Measurements from ENCODE around the gene CYP26C1.

The CYP26C1 gene

DNA sequence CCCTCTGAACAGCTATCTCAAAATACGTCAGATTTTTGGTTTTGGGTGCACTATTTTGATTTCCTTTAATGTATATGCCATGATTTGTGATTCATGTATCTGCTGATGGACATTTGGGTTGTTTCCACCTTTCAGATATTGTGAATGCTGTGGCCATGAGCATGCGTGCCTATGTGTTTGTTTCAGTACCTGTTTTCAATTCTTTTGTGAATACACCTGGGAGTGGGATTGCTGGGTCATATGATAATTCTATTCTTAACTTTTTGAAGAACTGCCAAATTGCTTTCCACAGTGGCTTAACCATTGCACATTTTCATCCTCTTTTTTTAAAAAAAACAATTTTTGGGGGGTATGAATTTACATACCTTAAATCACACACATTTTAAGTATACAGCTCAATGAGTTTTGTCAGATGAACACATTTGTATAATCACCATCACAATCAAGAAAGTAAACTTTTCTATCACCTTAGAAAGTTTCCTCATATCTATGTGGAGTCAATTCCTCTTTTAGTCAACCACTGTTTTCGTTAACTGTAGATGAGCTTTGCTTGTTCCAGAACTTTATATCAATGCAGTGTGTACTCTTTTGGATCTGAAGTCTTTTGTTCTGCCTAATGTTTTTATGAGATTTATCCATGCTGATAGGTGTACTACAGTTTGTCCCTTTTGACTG is 50.0 kb downstream of the CYP26C1 start:
- DNase-seq, result no peak
- POLR2A ChIA-PET, result no interaction called here
- CTCF ChIA-PET, result interaction anchor here (1.0 to 1.4 kb wide), 2 partner anchors 180 to 247 kb away, joined by 3 read pairs; no protein-coding TSS in a partner anchor

GRCh38 chr10:93113042-93113441 is 52.4 kb downstream of the CYP26C1 start:
- Histone ChIP-seq H3K27ac (ENCODE audit: insufficient read depth in 1 of 2, low read depth in 1 of 2, low read length in 2 of 2, poor library complexity in 1 of 2, severe bottlenecking in 2 of 2) (no peak overlapping the region), H3K36me3 (ENCODE audit: control insufficient read depth in 4 of 4, insufficient read depth in 4 of 4, low read length in 3 of 4) (no peaks in the 10 kb centered on the region), H3K27me3 (replicated peaks in 2 of 5; ENCODE audit: control insufficient read depth in 4 of 5, insufficient read depth in 5 of 5, low read length in 4 of 5) (peaks cover 0 to 8% (median 0%) of the 10 kb centered on the region in 5 experiments), H3K9me3 (ENCODE audit: control extremely low read depth in 1 of 5, control insufficient read depth in 4 of 5, insufficient read depth in 2 of 5, low read depth in 1 of 5, low read length in 4 of 5) (no peaks in the 10 kb centered on the region), H3K4me1 (ENCODE audit: control extremely low read depth in 1 of 4, control insufficient read depth in 4 of 4, insufficient read depth in 4 of 4, low read length in 3 of 4) (peaks cover 0 to 8% (median 6%) of the 10 kb centered on the region in 4 experiments), H3K4me3 (ENCODE audit: control insufficient read depth in 1 of 7, extremely low read depth in 1 of 7, insufficient read depth in 4 of 7, low read depth in 2 of 7, low read length in 6 of 7) (no peak overlapping the region)
- 89% methylated on average over 1 of the region's 2 CpGs for WGBS (ENCODE audit: insufficient coverage)
- POLR2A ChIA-PET, result no interaction called here
- CTCF ChIA-PET, result interaction anchor here (2.5 kb wide), 1 partner anchor 172 kb away, joined by 7 read pairs; no protein-coding TSS in a partner anchor
- DNase-seq, result no peak

More for the DNA sequence above, 50.0 kb downstream of the CYP26C1 start:
- Histone ChIP-seq H3K4me3 (ENCODE audit: control insufficient read depth in 1 of 7, extremely low read depth in 1 of 7, insufficient read depth in 4 of 7, low read depth in 2 of 7, low read length in 6 of 7) (no peak overlapping the region), H3K36me3 (ENCODE audit: control insufficient read depth in 4 of 4, insufficient read depth in 4 of 4, low read length in 3 of 4) (no peaks in the 10 kb centered on the region), H3K4me1 (ENCODE audit: control extremely low read depth in 1 of 4, control insufficient read depth in 4 of 4, insufficient read depth in 4 of 4, low read length in 3 of 4) (peaks cover 0 to 5% (median 4%) of the 10 kb centered on the region in 4 experiments), H3K27me3 (replicated peaks in 2 of 5; ENCODE audit: control insufficient read depth in 4 of 5, insufficient read depth in 5 of 5, low read length in 4 of 5) (peaks cover 0 to 8% (median 0%) of the 10 kb centered on the region in 5 experiments), H3K9me3 (ENCODE audit: control extremely low read depth in 1 of 5, control insufficient read depth in 4 of 5, insufficient read depth in 2 of 5, low read depth in 1 of 5, low read length in 4 of 5) (no peaks in the 10 kb centered on the region), H3K27ac (ENCODE audit: insufficient read depth in 1 of 2, low read depth in 1 of 2, low read length in 2 of 2, poor library complexity in 1 of 2, severe bottlenecking in 2 of 2) (no peak overlapping the region)
- WGBS (ENCODE audit: insufficient coverage), result 100% methylated on average over 2 of the region's 3 CpGs

- Histone ChIP-seq H3K4me1 (ENCODE audit: control extremely low read depth in 1 of 4, control insufficient read depth in 4 of 4, insufficient read depth in 4 of 4, low read length in 3 of 4) (peaks cover 0 to 8% (median 6%) of the 10 kb centered on the region in 4 experiments), H3K27ac (ENCODE audit: insufficient read depth in 1 of 2, low read depth in 1 of 2, low read length in 2 of 2, poor library complexity in 1 of 2, severe bottlenecking in 2 of 2) (no peak overlapping the region), H3K4me3 (ENCODE audit: control insufficient read depth in 1 of 7, extremely low read depth in 1 of 7, insufficient read depth in 4 of 7, low read depth in 2 of 7, low read length in 6 of 7) (no peak overlapping the region), H3K27me3 (replicated peaks in 2 of 5; ENCODE audit: control insufficient read depth in 4 of 5, insufficient read depth in 5 of 5, low read length in 4 of 5) (peaks cover 0 to 10% (median 0%) of the 10 kb centered on the region in 5 experiments), H3K9me3 (ENCODE audit: control extremely low read depth in 1 of 5, control insufficient read depth in 4 of 5, insufficient read depth in 2 of 5, low read depth in 1 of 5, low read length in 4 of 5) (no peaks in the 10 kb centered on the region), H3K36me3 (ENCODE audit: control insufficient read depth in 4 of 4, insufficient read depth in 4 of 4, low read length in 3 of 4) (no peaks in the 10 kb centered on the region)
- WGBS (ENCODE audit: insufficient coverage), result 19% methylated on average over 2 of the region's 4 CpGs
- CTCF ChIA-PET, result interaction anchor here (0.6 to 2.5 kb wide), 19 partner anchors 10 to 360 kb away, joined by 3 to 7 read pairs (median 4); no protein-coding TSS in a partner anchor
- POLR2A ChIA-PET, result interaction anchor here (0.5 kb wide), 1 partner anchor 216 kb away, joined by 3 read pairs; no protein-coding TSS in a partner anchor
- peak; percentile 85 to 93 (median 92) for DNase-seq
Observed at GRCh38 chr10:93115661-93116383, 55.2 kb downstream of the CYP26C1 start.

Data from common myeloid progenitor, CD34-positive (primary cell).